Stimulated activated CD4-positive, alpha-beta T cell treated with anti-CD3 and anti-CD28 coated beads, Interleukin-15, amount 100 ng/mL, for 1 hour (primary cell): ENCODE data around the gene RNF150.
"Not testable (repeated sequence)": the region's sequence is repeated elsewhere in the genome, so short reads cannot be mapped to it uniquely, and the experiment has no call there.

Experiments
- DNase-seq, 2 donors: peaks; one replicate each; pipeline ENCODE4 v3.0.0-alpha.2; 2020; ENCODE audit warnings: low read depth in 1 of 2, low spot score in 1 of 2

Gene RNF150

GRCh38 chr4:141078871-141079270 is 54.4 kb downstream of the RNF150 start:
- no peak for DNase-seq

GRCh38 chr4:141077611-141078225 is 55.6 kb downstream of the RNF150 start:
- no peak for DNase-seq

GRCh38 chr4:141075553-141075952 is 57.7 kb downstream of the RNF150 start:
- DNase-seq, result no peak

GRCh38 chr4:141074098-141074878 is 59.0 kb downstream of the RNF150 start:
- DNase-seq, result no peak

GRCh38 chr4:141066690-141067089 is 66.6 kb downstream of the RNF150 start:
- no peak for DNase-seq

- DNase-seq, result no peak
Observed at GRCh38 chr4:141065872-141066271, 67.4 kb downstream of the RNF150 start.

GRCh38 chr4:141062651-141063050 is 70.6 kb downstream of the RNF150 start:
- no peak for DNase-seq

GRCh38 chr4:141058591-141059512 is 74.4 kb downstream of the RNF150 start:
- DNase-seq, result no peak

- DNase-seq, result no peak
Observed at GRCh38 chr4:141057582-141057981, 75.7 kb downstream of the RNF150 start.

GRCh38 chr4:141056473-141056872 is 76.8 kb downstream of the RNF150 start:
- no peak for DNase-seq

- no peak for DNase-seq
Observed at GRCh38 chr4:141054446-141054845, 78.8 kb downstream of the RNF150 start.

GRCh38 chr4:141050999-141051398 is 82.3 kb downstream of the RNF150 start:
- not testable (repeated sequence) for DNase-seq

- no peak for DNase-seq
Observed at GRCh38 chr4:141047228-141047884, 85.9 kb downstream of the RNF150 start.

GRCh38 chr4:141046255-141046654 is 87.0 kb downstream of the RNF150 start:
- no peak for DNase-seq

- DNase-seq, result no peak
Observed at GRCh38 chr4:141045848-141046247, 87.4 kb downstream of the RNF150 start.

- DNase-seq, result no peak
Observed at GRCh38 chr4:141041021-141041476, 92.2 kb downstream of the RNF150 start.

GRCh38 chr4:141039156-141039555 is 94.1 kb downstream of the RNF150 start:
- DNase-seq, result no peak

- DNase-seq, result no peak
Observed at GRCh38 chr4:141038428-141038827, 94.8 kb downstream of the RNF150 start.

GRCh38 chr4:141037446-141037845 is 95.8 kb downstream of the RNF150 start:
- DNase-seq, result no peak

GRCh38 chr4:141036786-141037185 is 96.5 kb downstream of the RNF150 start:
- DNase-seq, result no peak

GRCh38 chr4:141035920-141036319 is 97.3 kb downstream of the RNF150 start:
- DNase-seq, result no peak
